Measurements from ENCODE around the gene UBA7. TPM values are rescaled to one million over a fixed set of nuclear protein-coding genes. Genes with fewer than 3 reads are reported as not detected.

The UBA7 gene, protein sequence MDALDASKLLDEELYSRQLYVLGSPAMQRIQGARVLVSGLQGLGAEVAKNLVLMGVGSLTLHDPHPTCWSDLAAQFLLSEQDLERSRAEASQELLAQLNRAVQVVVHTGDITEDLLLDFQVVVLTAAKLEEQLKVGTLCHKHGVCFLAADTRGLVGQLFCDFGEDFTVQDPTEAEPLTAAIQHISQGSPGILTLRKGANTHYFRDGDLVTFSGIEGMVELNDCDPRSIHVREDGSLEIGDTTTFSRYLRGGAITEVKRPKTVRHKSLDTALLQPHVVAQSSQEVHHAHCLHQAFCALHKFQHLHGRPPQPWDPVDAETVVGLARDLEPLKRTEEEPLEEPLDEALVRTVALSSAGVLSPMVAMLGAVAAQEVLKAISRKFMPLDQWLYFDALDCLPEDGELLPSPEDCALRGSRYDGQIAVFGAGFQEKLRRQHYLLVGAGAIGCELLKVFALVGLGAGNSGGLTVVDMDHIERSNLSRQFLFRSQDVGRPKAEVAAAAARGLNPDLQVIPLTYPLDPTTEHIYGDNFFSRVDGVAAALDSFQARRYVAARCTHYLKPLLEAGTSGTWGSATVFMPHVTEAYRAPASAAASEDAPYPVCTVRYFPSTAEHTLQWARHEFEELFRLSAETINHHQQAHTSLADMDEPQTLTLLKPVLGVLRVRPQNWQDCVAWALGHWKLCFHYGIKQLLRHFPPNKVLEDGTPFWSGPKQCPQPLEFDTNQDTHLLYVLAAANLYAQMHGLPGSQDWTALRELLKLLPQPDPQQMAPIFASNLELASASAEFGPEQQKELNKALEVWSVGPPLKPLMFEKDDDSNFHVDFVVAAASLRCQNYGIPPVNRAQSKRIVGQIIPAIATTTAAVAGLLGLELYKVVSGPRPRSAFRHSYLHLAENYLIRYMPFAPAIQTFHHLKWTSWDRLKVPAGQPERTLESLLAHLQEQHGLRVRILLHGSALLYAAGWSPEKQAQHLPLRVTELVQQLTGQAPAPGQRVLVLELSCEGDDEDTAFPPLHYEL
- total RNA-seq (2014; rRNA removed; shearing (Covaris generic)), result 35.7 and 41.6 TPM in 2 replicates
- 14.0 and 16.9 TPM in 2 replicates for polyA plus RNA-seq (2016; fragmentation: Nextera tagmentation; extraction: Ambion mirVana)

DNA sequence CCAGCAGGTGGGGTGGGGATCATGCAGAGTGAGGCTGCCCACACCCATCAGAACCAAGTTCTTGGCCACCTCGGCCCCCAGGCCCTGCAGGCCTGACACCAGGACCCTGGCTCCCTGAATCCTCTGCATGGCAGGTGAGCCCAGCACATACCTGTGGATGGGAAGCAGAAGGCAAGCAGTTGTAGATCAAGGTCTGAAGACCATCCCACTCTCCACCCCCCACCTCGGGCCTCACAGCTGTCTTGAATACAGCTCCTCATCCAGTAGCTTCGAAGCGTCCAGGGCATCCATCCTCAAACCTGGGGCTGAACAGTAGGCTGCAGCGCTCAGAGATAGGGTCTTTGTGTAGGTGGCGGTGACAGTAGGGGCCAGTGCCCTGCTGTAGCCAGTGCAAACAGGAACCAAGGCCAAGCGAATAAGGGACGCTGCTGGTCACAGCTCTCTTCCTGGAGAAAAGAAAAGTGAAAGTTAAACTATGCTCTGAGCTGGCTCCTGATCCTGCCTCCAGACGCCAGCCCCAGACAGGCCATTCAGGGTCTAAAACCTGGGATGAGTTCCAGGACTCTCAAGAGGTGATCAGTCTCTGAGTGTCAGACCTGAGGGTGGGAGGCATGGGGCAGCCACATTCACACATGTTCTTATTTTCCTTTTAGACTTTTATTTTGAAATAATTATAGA lies at the start of gene UBA7:
TSS of gene UBA7 (minus strand) at position 457 of the 678 bp plus-strand sequence. CDS start at position 291, 166 bp downstream.
- 8 to 9% methylated on average over 9 of the region's 9 CpGs for WGBS, 2 experiments (ENCODE audit: low coverage in 1 of 2, low lambda C conversion rate in 2 of 2, missing lambda C conversion rate in 2 of 2)
- peak; percentile 90 for DNase-seq
- H3K36me3 ChIP-seq (ENCODE audit: low read depth), result no peaks in the 10 kb centered on the region

DNA sequence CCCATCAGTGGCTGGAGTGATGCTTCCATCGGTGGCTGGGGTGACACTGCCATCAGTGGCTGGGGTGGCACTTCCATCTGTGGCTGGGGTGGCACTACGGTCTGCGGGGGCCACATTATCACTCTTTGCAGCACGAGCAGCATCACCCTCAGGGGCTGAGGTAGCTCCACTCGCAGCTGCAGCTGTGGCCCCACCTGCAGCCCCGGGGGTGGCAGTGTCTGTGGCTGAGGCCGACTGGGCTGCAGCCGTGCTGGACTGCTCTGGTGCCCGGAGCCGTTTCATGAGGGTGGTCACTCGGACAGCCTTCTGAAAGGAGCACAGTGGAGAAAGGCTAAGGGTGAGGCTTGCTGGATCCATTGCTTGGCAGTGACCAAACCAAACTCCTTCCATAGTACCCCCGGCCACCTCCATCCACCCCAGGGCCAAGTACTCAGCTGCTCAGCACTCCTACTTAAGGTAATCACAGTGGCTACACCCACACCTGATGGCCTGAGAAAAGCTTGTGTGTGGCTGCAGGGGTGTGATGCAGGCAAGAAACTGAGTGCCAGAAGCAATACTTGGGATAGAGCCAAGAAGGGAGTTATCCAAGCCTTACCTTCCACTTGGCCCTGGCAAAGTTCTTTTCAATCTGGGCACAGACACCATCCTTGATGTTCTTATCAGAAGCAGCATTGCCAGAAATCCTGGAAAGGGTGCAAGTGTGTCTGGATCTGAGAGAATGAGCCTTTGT lies 46.0 kb upstream of the UBA7 start:
- H3K4me3 ChIP-seq, result no peak overlapping the region
- WGBS, 2 experiments (ENCODE audit: low coverage in 1 of 2, low lambda C conversion rate in 2 of 2, missing lambda C conversion rate in 2 of 2), result 42 to 47% methylated on average over 12 of the region's 12 CpGs
- H3K9ac ChIP-seq, result no peak overlapping the region
- H4K20me1 ChIP-seq (ENCODE audit: insufficient read depth), result no peaks in the 10 kb centered on the region
- no peaks in the 10 kb centered on the region for H3K36me3 ChIP-seq (ENCODE audit: low read depth)
- in situ Hi-C loops (cut with MboI), result no loop called here
- H3K27me3 ChIP-seq (replicated peaks; ENCODE audit: insufficient read depth), result peaks cover 23% of the 10 kb centered on the region
- TF ChIP-seq EZH2 (IDR thresholded peaks at IDR 0.05; ENCODE audit: insufficient read depth, poor library complexity, severe bottlenecking), result no peak
- TF ChIP-seq EZH2phosphoT487 (IDR thresholded peaks at IDR 0.05; ENCODE audit: insufficient read depth, low read depth), result no peak
- no peaks in the 10 kb centered on the region for H3K4me1 ChIP-seq (ENCODE audit: insufficient read depth)
- H2AFZ ChIP-seq, result no peak overlapping the region
- no peak overlapping the region for H3K4me2 ChIP-seq (ENCODE audit: unreplicated experiment)
- H3K79me2 ChIP-seq (ENCODE audit: insufficient read depth), result peaks cover 13% of the 10 kb centered on the region
- H3K27ac ChIP-seq, result no peak overlapping the region
- no peak for DNase-seq
- no peaks in the 10 kb centered on the region for H3F3A ChIP-seq (ENCODE audit: insufficient read depth)
- no peaks in the 10 kb centered on the region for H3K9me3 ChIP-seq (ENCODE audit: low read depth)
- no peaks in the 10 kb centered on the region for H3K9me2 ChIP-seq (ENCODE audit: insufficient read depth)

More for the DNA sequence above, at the start of gene UBA7:
- peak within 1 kb of the TSS; percentile 84 for H3K9ac ChIP-seq
- no peaks in the 10 kb centered on the region for H3K27me3 ChIP-seq (replicated peaks; ENCODE audit: insufficient read depth)
- no peaks in the 10 kb centered on the region for H4K20me1 ChIP-seq (ENCODE audit: insufficient read depth)
- TF ChIP-seq EZH2phosphoT487 (IDR thresholded peaks at IDR 0.05; ENCODE audit: insufficient read depth, low read depth) (no peak), EZH2 (IDR thresholded peaks at IDR 0.05; ENCODE audit: insufficient read depth, poor library complexity, severe bottlenecking) (no peak)
- peaks cover 13% of the 10 kb centered on the region for H3K4me1 ChIP-seq (ENCODE audit: insufficient read depth)
- no peaks in the 10 kb centered on the region for H3F3A ChIP-seq (ENCODE audit: insufficient read depth)
- in situ Hi-C loops (cut with MboI), result no loop called here
- peak within 1 kb of the TSS; percentile 91 for H3K4me2 ChIP-seq (ENCODE audit: unreplicated experiment)
- H3K27ac ChIP-seq, result peak within 1 kb of the TSS; percentile 59
- no peaks in the 10 kb centered on the region for H3K9me3 ChIP-seq (ENCODE audit: low read depth)
- no peaks in the 10 kb centered on the region for H3K9me2 ChIP-seq (ENCODE audit: insufficient read depth)
- H3K4me3 ChIP-seq, result peak within 1 kb of the TSS; percentile 75
- no peaks in the 10 kb centered on the region for H3K79me2 ChIP-seq (ENCODE audit: insufficient read depth)
- H2AFZ ChIP-seq, result peak within 1 kb of the TSS; percentile 93

DNA sequence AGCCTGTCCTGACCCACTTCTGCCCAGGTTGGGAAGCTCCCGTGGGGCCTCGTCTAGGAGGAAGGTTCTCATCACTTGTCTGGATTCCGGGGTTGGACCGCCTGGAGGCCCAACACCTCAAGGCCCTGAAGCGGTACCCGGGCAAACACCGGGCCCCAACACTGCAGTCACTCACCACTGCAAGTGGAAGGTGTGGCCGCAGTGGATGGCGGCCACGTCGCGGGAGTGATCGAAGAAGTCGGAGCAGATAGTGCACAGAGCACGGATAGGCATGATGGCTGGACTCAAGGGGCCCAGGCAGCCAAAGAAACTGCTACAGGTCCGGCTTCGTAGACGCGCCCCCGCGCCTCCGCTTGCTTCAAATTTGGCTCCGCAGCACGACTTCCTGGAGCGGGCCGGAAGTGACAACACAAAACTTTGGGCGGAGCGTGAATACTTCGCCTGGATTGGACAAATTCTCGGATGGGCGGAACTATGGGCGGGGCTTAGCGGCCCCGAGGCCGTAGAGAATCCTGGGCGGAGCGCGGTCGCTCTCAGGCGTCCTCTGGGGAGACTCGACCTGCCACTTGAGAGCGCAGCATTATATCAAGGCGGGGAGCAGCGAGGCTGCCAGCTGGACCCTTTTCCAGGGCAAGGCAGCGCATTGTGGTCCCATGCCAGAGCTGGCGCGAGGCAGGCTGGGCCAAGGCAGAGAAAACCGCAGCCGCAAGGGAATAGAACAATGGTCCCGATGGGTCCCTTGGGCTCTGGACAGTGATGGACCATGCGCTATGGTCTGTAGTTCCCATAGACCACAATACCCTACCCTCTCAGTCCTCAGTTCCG lies 42.6 kb upstream of the UBA7 start, which contains the start of gene TRAIP:
TSS of gene TRAIP (minus strand) at position 384 of the 825 bp plus-strand sequence. CDS start at position 273, 111 bp downstream.
- in situ Hi-C loops (cut with MboI), result no loop called here
- Histone ChIP-seq H3K9me3 (ENCODE audit: low read depth) (no peaks in the 10 kb centered on the region), H3K27ac (peak within 1 kb of the TSS; percentile 15; the same call in 1 of the 2 replicates), H3K36me3 (ENCODE audit: low read depth) (no peaks in the 10 kb centered on the region), H4K20me1 (ENCODE audit: insufficient read depth) (no peaks in the 10 kb centered on the region), H3K79me2 (ENCODE audit: insufficient read depth) (peaks cover 18% of the 10 kb centered on the region), H3K9ac (peak within 1 kb of the TSS; percentile 82), H2AFZ (peak within 1 kb of the TSS; percentile 98), H3K27me3 (replicated peaks; ENCODE audit: insufficient read depth) (no peaks in the 10 kb centered on the region), H3K4me3 (peak within 1 kb of the TSS; percentile 98), H3F3A (ENCODE audit: insufficient read depth) (no peaks in the 10 kb centered on the region), H3K4me1 (ENCODE audit: insufficient read depth) (no peaks in the 10 kb centered on the region), H3K4me2 (ENCODE audit: unreplicated experiment) (peak within 1 kb of the TSS; percentile 98), H3K9me2 (ENCODE audit: insufficient read depth) (no peaks in the 10 kb centered on the region)
- TF ChIP-seq EZH2phosphoT487 (IDR thresholded peaks at IDR 0.05; ENCODE audit: insufficient read depth, low read depth) (no peak), EZH2 (IDR thresholded peaks at IDR 0.05; ENCODE audit: insufficient read depth, poor library complexity, severe bottlenecking) (no peak)
- 1% methylated on average over 52 of the region's 52 CpGs for WGBS, 2 experiments (ENCODE audit: low coverage in 1 of 2, low lambda C conversion rate in 2 of 2, missing lambda C conversion rate in 2 of 2)
- peak; percentile 98 for DNase-seq
